Measurements from ENCODE around the gene MUC6.

GRCh38 chr11:981764-982163 lies 54.8 kb downstream of the MUC6 start:
- TF ChIP-seq POLR2AphosphoS5 (IDR thresholded peaks at IDR 0.05; ENCODE audit: low read depth, low read length): no peak
- TF ChIP-seq CTCF (IDR thresholded peaks at IDR 0.05): no peak
- TF ChIP-seq, protein P1, sequence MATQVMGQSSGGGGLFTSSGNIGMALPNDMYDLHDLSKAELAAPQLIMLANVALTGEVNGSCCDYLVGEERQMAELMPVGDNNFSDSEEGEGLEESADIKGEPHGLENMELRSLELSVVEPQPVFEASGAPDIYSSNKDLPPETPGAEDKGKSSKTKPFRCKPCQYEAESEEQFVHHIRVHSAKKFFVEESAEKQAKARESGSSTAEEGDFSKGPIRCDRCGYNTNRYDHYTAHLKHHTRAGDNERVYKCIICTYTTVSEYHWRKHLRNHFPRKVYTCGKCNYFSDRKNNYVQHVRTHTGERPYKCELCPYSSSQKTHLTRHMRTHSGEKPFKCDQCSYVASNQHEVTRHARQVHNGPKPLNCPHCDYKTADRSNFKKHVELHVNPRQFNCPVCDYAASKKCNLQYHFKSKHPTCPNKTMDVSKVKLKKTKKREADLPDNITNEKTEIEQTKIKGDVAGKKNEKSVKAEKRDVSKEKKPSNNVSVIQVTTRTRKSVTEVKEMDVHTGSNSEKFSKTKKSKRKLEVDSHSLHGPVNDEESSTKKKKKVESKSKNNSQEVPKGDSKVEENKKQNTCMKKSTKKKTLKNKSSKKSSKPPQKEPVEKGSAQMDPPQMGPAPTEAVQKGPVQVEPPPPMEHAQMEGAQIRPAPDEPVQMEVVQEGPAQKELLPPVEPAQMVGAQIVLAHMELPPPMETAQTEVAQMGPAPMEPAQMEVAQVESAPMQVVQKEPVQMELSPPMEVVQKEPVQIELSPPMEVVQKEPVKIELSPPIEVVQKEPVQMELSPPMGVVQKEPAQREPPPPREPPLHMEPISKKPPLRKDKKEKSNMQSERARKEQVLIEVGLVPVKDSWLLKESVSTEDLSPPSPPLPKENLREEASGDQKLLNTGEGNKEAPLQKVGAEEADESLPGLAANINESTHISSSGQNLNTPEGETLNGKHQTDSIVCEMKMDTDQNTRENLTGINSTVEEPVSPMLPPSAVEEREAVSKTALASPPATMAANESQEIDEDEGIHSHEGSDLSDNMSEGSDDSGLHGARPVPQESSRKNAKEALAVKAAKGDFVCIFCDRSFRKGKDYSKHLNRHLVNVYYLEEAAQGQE (IDR thresholded peaks at IDR 0.05; ENCODE audit: insufficient read depth in 1 of 2, low read depth in 2 of 2, low read length in 1 of 2): no peak
- no peak for TF ChIP-seq SIN3A (IDR thresholded peaks at IDR 0.05; ENCODE audit: borderline replicate concordance, insufficient read depth, low read depth, low read length)
